Measurements from ENCODE around the gene MCAM.

DNA sequence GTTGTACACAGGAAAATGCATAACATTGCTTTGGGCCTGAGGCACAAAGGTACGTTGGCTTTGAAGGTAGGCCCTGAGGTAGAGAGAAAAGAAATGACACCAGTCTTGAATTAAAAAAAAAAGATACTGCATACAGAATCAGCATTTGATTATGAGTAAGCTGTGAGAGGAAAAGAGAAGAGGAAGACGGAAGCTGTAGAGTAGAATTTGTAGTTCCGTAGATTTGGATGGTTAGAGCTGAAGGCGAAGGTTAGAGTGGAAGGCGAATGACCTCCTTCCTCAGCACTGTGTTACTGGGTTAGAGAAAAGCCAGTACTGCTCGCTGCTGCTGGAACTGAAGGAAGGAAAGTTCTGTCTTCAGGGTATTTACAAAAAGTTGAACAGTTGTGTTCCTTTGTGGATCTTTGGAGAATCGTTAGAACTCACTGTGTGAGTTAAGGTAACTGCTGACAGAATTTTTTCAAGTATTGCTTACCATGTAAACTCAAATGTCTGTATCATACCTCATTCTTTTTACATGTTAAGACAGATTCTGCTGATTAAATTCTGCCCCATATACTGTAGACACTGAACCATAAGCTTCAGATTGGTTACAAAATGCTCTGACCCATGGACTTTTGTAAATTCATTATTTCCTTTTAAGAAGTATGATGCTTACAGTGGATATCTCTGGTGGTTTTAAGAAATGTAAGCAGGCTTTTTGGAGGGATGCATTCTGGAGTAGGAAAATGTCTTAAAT, 50.2 kb downstream of the MCAM start:
- TF ChIP-seq, protein P1, sequence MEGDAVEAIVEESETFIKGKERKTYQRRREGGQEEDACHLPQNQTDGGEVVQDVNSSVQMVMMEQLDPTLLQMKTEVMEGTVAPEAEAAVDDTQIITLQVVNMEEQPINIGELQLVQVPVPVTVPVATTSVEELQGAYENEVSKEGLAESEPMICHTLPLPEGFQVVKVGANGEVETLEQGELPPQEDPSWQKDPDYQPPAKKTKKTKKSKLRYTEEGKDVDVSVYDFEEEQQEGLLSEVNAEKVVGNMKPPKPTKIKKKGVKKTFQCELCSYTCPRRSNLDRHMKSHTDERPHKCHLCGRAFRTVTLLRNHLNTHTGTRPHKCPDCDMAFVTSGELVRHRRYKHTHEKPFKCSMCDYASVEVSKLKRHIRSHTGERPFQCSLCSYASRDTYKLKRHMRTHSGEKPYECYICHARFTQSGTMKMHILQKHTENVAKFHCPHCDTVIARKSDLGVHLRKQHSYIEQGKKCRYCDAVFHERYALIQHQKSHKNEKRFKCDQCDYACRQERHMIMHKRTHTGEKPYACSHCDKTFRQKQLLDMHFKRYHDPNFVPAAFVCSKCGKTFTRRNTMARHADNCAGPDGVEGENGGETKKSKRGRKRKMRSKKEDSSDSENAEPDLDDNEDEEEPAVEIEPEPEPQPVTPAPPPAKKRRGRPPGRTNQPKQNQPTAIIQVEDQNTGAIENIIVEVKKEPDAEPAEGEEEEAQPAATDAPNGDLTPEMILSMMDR (IDR thresholded peaks at IDR 0.05) = no peak
- no peak for TF ChIP-seq POLR2A (IDR thresholded peaks at IDR 0.05)

Data from tibial nerve (tissue), 3 donors.